ENCODE measurements around the gene TRAF2.

TRAF2 gene

DNA sequence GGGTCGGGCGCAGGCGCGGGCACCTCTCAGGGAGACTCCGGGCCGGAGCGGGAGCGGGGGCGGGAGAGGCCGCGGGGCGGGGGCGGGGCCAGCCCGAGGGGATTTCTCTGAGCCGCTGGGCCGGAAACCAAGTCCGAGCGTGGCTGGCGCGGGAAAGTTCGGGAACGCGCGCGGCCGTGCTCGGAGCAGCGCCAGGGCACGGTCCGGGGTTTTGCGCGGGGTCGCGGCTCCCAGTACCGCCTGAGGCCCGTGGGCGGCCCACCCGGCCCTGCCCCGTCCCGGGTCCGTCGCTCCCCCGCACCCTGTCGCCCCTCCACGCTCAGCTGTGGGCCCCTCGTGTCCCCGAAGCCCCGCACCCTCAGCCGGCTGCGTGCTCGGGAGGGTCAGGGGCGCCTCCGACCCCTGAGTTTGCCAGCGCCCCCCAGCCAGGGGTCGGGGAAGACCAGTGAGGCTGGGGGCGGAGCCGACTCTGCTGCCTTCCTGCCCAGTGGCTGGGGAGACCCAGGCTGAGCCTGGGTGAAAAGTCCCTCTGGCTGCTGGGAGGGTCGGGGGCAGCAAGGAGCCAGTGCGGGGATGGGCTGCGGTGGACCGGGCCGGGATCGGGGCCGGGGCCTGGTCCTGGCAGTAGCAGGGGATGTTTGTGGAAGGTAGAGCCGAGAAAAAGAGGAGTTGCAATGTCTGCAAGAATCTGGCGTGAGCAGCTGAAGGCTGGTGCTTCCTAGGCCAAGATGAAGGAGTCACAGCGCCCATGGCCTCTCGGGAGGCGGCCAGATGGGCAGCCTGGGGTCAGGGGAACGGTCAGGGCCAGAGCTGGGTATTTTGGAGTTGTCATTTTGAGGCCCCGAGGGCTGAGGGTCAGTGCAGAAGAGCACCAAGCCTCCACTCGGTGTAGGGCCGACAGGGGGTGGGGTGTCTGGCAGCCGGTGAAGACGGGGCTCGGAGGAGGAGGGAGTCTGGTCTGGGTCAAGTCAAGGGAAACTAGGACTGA is 588 bp downstream of the TRAF2 start:
- DNase-seq: peak; percentile 25

- DNase-seq: no peak
Observed at GRCh38 chr9:136888454-136888853, 2.1 kb downstream of the TRAF2 start.

- DNase-seq: no peak
Observed at GRCh38 chr9:136889858-136890257, 3.5 kb downstream of the TRAF2 start.

DNA sequence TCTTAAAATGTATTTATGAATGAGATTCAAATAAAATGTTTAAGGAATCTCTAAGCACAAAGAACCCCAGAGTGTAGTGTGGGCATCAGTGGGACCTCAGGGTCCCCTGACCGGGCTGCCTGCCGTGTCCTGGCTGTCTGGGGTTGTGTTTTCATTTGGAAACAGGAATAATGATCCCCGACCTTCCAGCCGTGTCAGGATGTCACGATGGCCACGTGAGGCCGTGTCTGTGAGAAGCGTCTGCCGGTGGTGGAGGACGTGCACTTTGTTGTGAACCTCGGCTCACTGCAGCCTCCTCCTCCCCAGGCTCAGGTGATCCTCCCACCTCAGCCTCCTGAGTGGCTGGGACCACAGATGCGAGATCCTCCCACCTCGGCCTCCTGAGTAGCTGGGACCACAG is 4.3 kb downstream of the TRAF2 start:
- DNase-seq: no peak

DNA sequence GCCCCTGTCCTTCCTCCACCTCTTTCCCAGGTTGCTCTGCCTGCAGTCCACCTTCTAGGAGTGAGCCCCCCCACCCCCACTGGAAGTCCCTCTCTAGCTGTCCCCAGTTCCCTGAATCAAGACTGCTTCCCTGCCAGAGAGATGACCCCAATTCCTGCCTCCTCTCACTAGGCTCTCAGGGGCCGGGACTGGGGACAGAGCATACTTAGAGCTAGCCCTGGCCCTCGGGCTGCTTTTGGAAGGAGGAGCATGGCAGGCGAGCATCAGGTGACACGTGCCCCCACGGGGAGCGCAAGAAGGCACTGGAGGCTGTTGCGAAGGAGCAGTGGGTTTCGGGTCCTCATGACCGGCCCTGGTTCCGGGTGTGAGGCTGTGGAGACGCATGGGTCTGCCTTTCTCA is 9.7 kb downstream of the TRAF2 start:
- no peak for DNase-seq

DNA sequence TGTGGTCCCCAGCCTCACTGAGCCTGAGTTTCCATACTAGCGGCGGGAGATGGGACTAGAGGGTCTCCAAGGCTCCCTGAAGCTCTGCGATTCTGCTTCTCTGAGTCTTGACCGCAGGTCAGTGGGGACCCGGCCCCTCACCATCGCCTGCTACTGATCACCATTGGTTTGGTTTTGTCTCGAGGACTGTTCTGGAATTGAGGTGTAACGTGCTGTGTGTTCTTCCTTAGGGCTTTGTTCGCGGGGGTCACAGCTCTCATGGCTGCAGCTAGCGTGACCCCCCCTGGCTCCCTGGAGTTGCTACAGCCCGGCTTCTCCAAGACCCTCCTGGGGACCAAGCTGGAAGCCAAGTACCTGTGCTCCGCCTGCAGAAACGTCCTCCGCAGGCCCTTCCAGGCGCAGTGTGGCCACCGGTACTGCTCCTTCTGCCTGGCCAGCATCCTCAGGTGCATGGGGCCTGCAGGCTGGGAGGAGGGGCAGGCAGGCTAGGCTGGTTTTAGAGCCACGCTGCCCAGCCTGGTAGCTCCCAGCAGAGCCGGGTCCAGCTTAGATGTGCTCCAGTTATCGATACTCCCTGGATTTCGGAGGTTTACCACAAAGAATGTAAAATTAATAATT is 12.3 kb downstream of the TRAF2 start:
- no peak for DNase-seq

- DNase-seq: no peak
Observed at GRCh38 chr9:136899196-136899595, 12.9 kb downstream of the TRAF2 start.

- no peak for DNase-seq
Observed at GRCh38 chr9:136900556-136900955, 14.2 kb downstream of the TRAF2 start.

DNA sequence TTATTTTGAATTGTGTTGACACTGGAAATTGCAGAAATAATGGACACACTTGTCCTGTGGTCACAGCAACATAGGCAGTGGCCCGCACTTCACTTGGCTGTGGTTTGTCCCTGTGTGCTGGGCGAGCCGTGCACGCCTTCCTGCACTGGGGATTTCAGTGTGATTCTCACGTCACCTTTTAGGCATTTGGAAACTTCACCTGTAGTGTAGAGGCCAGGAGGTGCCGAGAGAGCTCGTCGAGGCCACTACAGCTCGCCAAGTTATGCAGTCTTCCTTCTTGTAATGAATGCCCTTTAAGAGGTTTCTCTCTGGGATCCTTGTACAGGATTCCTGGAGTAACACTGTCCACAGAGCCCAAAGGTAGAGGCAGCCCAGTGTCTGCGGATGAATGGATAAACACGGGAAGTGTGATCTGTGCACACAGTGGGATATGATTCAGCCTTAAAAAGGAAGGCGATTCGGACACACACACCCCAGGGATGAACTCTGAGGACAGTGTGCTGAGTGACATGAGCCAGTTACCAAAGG is 14.7 kb downstream of the TRAF2 start:
- no peak for DNase-seq

GRCh38 chr9:136901516-136902258 is 15.4 kb downstream of the TRAF2 start:
- DNase-seq: peak; percentile 73

DNA sequence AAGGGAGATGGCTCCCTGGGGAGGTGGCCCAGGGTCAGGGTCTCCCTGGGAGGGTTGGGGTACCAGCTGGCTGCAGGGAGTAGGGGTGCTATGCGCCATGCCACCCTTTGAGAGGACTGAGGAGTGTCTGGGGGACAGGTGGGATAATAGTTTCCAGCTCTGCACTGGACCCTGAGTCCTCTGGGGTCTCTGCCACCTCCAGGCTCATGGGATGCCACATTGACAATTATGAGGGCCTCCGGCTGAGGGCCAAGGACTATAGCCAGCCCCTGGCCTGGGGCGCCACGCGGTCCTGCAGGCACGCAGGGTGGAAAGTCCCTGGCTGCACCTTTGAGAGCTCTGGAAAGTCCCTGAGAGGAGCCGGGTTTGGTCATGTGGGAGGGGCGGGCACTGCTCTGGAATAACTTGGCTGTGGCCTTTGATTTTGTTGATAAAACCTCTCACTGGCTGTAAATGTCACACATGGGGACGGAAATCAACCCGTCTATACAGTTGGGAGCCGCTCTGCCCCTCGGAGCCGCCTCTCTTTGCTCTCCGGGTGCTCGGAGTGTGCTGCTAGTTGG is 16.0 kb downstream of the TRAF2 start:
- DNase-seq: peak; percentile 87

- no peak for DNase-seq
Observed at GRCh38 chr9:136903041-136903554, 16.8 kb downstream of the TRAF2 start.

DNA sequence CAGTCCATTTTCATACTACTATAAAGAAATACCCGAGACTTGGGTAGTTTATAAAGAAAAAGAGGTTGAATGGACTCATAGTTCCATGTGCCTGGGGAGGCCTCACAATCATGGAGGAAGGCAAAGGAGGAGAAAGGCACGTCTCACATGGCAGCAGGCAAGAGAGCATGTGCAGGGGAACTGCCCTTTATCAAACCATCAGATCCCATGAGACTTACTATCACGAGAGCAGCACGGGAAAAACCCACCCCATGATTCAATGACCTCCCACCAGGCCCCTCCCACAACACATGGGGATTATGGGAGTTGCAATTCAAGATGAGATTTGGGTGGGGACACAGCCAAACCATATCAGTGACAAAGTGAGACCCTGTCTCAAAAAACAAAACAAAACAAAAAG is 19.9 kb downstream of the TRAF2 start:
- no peak for DNase-seq

GRCh38 chr9:136907011-136907914 is 20.9 kb downstream of the TRAF2 start:
- no peak for DNase-seq

DNA sequence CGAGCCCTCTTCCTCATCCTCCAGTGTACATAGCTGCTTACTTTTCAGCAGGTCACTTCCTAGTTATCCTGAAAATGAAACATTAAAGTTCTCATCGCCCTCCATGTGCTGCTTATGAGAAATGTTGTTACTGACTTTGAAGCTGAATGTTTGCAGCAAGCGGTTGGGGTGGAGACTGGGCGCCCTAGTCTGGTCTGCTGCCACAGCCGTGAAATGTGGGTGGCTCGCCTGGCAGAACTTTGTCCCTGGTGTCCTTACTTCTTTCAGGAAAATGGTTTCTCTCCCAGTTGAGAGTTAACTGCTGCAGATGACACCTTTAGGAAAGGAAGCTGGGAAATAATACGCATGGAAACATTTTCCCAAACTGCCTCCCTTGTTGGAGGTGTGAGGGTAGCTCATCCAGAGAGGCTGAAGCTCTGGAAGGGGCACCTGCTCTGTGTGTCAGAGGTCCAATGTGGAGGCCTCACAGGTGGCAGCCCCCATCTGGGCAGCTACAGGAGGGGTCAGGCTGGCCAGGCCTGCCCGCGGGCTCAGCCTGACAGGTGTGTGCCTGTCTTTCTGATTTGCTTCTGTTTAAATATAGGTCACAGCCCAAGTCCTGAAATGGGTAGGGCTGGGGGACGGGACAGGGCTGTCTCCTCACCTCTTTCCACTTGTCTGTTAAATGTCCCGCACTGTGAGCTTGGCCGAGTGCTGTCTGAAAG is 24.0 kb downstream of the TRAF2 start:
- DNase-seq: no peak

DNA sequence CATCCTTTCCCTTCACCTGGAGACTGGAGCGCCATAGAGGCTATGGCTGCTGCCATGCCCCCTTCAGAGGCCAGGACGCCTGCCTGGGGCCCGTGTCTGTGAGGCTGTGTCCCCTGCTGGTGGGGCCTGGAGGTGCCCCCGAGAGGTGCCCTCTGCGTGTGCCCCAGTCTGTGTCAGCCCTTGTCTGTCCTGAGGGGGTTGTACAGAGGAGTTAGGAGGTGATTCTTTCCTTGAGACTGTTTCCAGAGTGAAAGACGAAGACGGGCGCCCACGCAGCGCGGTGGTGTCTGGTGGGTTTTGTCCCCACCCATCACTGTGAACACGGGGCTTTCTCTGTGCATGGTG is 24.6 kb downstream of the TRAF2 start:
- no peak for DNase-seq

DNA sequence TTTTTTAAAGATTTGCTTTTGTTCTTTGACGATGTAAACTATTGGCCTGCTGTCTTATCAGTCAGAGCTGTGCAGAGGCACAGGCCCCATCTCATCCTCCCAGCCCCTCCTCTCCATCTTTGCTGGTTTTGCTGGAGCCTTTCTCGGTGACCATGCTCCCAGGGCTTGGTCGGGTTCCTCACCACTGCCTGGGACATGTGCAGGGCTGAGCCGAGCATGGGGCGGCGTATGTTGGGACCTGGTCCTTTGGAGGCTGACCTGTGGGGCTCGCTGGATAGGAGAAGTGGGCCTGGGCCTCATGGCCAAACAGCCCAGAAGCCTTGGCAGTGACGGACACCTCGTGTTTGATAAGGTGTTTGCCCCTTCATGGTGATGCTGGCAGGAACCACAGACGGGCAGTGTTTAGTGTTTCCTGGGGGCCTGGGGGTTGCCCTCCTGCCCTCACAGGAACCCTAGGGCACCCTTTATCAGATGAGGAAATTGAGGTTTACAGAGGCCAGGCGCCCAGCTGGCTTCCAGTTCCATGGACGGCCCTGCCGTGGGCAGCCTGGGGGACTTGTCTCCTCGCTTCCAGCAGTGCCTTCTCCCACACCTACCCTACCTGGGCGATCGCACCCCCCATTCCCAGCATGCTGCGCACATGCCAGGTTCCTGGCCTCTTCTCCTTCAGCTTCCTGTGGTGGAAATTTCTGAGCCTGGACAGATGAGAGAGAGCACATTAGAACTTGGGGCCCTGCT is 27.6 kb downstream of the TRAF2 start:
- DNase-seq: no peak

- no peak for DNase-seq
Observed at GRCh38 chr9:136915632-136916329, 29.5 kb downstream of the TRAF2 start.

DNA sequence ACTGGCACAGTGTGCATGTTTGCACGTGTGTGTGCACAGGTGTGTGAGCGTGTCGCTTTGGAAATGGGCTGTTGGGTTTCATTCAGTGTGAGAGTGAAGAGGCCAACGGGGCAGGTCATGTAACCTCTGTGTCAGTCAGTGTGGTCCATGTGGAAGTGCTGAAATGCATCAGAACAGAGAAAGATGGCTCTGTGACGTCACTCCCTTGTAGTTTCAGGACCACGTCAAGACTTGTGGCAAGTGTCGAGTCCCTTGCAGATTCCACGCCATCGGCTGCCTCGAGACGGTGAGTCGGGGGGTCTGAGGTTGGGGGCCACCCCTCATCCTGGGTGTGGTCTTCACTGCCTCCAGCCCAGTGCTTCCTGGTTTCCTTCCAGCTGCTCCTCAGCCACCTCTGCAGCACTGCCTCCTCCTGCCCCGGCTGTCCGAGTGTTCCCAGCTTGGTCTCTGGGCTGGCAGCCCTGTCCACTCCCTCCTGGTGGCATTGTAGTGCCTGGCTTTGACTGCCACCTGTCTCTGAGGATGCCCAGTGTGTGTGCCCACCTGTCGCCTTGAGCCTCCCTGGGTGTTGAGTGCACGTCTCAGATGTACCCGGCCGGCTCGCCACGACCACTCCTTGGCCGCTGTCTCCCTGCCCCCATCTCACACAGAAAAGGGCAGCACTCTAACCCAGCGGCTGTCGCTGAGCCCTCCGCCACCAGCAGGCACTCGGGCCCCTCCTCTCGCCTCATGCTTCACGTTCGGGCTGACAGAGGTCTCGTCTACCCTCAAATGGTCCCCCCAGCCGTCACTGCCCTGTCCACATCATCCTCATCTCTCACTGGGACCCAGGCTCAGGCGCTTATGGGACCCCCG is 30.2 kb downstream of the TRAF2 start:
- peak; percentile 29 for DNase-seq
